Mononuclear cell (primary cell): ENCODE results near the gene GPC5. TPM values are rescaled to one million over a fixed set of nuclear protein-coding genes. Genes with fewer than 3 reads are reported as not detected.

Experiments
- H3K27me3 ChIP-seq: 2 replicates; pipeline ENCODE4 v1.6.0; 2011; ENCODE audit warnings: low read length, control low read depth; ENCODE audit not compliant: insufficient read depth
- H3K4me1 ChIP-seq: 2 replicates; pipeline ENCODE4 v1.5.1; 2011; ENCODE audit warnings: mild to moderate bottlenecking, low read length, control low read depth; ENCODE audit not compliant: insufficient read depth
- H3K4me3 ChIP-seq: 2 replicates; pipeline ENCODE4 v1.5.1; 2011; ENCODE audit warnings: mild to moderate bottlenecking, low read length, moderate library complexity
- H3K9me3 ChIP-seq: 2 replicates; pipeline ENCODE4 v1.5.1; 2011; ENCODE audit warnings: low read depth, mild to moderate bottlenecking, control low read depth, low read length
- total RNA-seq: library from RNA; depleted of rRNA; stranded (reverse); fragments of >200 nt; gene quantifications from one replicate; pipeline ENCODE4 v1.2.3, GENCODE V29; 2012

The GPC5 gene
- total RNA-seq, 1 donor = 0.21 TPM

DNA sequence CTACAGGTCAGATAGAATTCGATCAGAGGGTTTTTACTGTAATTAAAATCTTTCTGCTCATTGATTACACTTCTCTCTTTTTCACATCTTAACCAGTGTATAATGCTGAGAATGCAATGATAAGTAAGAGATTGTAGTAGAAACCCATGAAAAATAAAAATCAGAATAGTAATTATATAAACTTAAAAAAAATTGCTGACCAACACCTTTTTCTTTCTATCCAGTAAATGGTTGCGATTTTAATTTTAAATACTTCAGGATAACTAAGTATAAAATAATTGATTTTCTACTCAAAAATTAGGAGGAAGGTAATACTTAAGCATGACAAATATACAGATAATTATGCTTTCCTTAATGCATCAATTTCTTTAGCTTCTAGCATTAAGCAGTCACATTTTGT, 917.6 kb downstream of the GPC5 start:
- H3K4me1 ChIP-seq = no peaks in the 10 kb centered on the region
- no peaks in the 10 kb centered on the region for H3K9me3 ChIP-seq
- no peaks in the 10 kb centered on the region for H3K27me3 ChIP-seq
- H3K4me3 ChIP-seq = no peak overlapping the region

DNA sequence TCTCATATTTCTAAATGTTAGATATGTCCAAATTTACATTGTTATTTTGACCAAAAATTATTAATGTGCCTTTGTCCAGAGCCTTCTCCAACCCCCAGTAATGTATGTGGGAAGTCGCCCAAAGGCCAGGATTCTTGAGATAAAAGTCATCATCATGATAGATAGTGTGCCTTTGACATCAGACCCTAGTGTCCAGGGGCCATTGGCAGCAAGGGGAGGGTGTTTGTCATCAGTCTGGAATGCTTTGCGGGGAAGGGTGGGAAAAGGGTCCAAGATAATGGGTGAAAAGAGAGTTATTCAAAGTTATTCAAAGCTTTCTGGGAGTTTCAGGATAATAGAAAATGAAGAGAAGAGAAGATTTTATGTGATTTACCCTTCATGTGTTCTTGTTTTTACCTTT, 918.6 kb downstream of the GPC5 start:
- no peaks in the 10 kb centered on the region for H3K4me1 ChIP-seq
- H3K9me3 ChIP-seq = no peaks in the 10 kb centered on the region
- H3K27me3 ChIP-seq = no peaks in the 10 kb centered on the region
- no peak overlapping the region for H3K4me3 ChIP-seq

DNA sequence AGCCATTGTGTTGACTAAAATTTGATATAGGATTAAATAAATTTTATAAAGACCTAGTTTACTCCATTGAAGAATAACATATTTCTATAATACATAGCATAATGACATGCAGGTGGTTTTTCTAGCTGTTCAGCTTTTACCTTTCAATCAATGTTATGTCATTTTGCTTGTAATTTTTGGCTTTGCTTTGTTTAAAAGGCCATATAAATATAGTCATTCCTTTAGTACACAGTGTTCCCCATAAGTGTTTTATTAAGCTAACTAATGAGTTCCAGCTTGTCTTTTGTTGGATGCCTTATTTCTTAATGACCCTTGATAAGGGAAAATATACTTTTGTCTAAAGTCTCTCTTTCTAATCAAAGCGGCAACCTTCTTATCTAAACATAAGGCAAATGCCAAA, 921.9 kb downstream of the GPC5 start:
- H3K27me3 ChIP-seq = no peaks in the 10 kb centered on the region
- no peaks in the 10 kb centered on the region for H3K4me1 ChIP-seq
- no peaks in the 10 kb centered on the region for H3K9me3 ChIP-seq
- no peak overlapping the region for H3K4me3 ChIP-seq

DNA sequence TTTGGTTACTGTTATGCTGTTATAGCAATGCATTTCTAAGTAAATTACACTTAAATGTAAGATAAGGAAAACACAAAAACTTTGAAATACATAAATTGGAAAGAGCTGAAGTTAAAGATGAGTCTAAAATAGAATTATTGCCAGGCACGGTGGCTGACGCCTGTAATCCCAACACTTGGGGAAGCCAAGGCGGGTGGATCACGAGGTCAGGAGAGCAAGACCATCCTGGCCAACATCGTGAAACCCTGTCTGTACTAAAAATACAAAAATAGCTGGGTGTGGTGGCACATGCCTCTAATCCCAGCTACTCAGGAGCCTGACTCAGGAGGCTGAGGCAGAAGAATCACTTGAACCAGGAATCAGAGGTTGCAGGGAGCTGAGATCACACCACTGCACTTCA, 922.8 kb downstream of the GPC5 start:
- Histone ChIP-seq H3K27me3 (no peaks in the 10 kb centered on the region), H3K4me1 (no peaks in the 10 kb centered on the region), H3K4me3 (no peak overlapping the region), H3K9me3 (no peaks in the 10 kb centered on the region)

DNA sequence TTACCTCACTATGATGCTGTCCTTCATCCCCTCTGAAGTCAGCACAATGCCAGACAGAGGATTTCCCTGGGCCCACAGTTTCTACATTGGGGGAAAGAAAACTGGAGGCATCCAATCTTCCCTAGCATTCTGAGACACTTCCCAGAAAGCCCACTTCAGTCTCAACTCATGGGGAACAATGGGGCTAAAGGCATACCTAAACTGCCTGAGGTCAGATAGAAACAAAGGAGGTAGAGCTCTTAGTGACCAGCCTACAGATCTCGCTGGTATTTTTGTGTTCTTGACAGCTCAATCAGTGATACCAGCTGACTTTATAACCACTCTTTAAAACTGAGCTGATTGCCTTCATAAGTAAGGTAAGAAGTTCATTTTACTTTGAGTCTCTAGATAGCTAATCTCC, 947.2 kb downstream of the GPC5 start:
- Histone ChIP-seq H3K4me1 (no peaks in the 10 kb centered on the region), H3K27me3 (no peaks in the 10 kb centered on the region)

DNA sequence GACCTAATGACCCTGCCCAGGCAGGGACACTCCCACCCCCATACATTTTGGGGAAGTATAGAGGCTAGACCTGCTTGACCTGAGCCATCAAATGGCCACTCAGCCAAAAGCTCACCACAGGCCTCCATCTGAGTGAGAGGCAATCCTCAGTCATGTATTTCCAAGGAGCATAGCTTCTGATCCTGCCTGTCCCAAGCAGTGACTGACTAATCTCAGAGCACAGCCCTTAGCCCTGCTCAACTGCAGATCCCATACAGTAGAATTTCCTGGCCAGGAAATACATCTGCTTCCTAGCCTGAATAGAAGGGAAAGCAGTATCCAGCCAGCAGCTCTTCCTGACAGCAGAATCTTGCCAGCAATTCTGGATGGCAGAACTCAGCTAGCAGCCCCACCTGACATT, 947.6 kb downstream of the GPC5 start:
- Histone ChIP-seq H3K4me1 (no peaks in the 10 kb centered on the region), H3K4me3 (no peak overlapping the region), H3K27me3 (no peaks in the 10 kb centered on the region), H3K9me3 (peaks cover 5% of the 10 kb centered on the region)

More for the DNA sequence above, 947.2 kb downstream of the GPC5 start:
- Histone ChIP-seq H3K4me3 (no peak overlapping the region), H3K9me3 (peaks cover 5% of the 10 kb centered on the region)

DNA sequence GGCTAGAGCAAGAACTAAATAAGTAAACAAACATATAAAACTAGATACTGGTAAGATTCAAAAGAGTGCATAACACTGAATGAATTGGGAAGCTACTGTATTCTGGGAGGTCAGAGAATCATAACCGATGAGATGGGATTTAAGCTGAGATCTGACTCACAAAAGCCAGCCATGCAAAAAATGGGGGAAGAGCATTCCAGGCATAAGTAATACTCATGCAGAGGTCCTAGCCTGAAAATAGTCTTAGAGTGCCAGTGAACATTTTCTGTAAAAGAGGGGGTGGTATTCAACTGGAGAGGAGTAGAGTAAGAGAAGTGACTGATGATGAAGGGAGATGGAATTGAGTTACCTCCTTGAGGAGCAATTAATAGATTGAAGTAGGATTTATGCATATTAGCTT, 956.2 kb downstream of the GPC5 start:
- no peaks in the 10 kb centered on the region for H3K27me3 ChIP-seq
- H3K4me3 ChIP-seq = no peak overlapping the region
- H3K9me3 ChIP-seq = peaks cover 4% of the 10 kb centered on the region
- H3K4me1 ChIP-seq = no peaks in the 10 kb centered on the region

DNA sequence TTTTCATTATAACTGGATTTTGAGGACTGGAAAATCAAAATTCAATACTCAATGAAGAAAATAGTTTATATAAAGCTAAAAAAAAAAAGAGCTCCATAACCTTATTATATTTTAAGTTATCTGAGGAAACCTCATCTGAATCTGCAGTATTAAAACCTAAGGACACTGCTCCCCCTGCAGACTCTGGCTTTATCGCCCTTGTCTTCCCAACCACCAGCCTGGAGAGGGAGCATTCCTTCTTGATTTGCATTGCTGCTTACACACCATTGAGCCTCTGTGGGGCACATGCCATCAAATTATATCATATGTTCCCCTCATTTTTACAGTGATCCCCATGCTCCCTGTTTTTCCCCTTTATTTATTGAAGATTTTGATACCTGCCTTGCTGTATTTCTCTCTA, 956.8 kb downstream of the GPC5 start:
- H3K4me1 ChIP-seq = no peaks in the 10 kb centered on the region
- H3K27me3 ChIP-seq = no peaks in the 10 kb centered on the region
- peaks cover 4% of the 10 kb centered on the region for H3K9me3 ChIP-seq
- H3K4me3 ChIP-seq = no peak overlapping the region

DNA sequence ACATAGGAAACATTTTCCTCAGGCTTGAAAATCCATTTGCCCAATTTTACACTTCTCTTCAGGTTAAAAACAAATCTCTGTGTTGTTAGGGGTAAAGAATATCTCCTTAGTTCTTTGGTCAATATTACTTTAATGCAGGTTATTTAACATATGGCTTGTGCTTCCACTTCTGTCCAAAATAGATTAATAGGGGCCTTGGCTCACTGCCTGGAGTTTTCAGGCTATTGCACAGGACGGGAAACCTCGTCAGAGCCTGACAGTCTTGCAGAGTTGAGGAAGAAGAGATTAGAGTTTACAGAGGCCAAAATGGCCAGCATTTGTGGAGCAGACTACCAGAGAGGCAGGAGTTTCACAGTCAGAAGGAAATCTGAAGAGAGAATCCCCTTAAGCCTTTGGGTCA, 964.3 kb downstream of the GPC5 start:
- H3K4me3 ChIP-seq = no peak overlapping the region
- H3K9me3 ChIP-seq = no peaks in the 10 kb centered on the region
- H3K4me1 ChIP-seq = no peaks in the 10 kb centered on the region
- H3K27me3 ChIP-seq = no peaks in the 10 kb centered on the region

DNA sequence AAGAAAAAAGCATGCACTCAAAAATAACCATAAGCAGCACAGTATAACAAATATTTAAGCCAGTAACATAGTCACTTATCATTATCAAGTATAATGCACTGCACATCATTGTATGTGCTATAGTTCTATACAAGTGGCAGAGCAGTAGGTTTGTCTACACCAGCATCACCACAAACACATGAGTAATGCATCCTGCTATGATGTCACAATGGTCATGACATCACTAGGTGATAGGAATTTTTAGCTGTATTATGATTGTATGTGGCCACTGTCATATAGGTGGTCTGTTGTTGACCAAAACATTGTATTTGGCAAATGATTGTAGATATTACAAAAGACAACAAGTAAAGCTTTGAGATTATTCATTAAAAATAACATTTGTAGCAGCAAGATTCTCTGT, 967.5 kb downstream of the GPC5 start:
- H3K27me3 ChIP-seq = no peaks in the 10 kb centered on the region
- no peaks in the 10 kb centered on the region for H3K9me3 ChIP-seq
- H3K4me3 ChIP-seq = no peak overlapping the region
- no peaks in the 10 kb centered on the region for H3K4me1 ChIP-seq

DNA sequence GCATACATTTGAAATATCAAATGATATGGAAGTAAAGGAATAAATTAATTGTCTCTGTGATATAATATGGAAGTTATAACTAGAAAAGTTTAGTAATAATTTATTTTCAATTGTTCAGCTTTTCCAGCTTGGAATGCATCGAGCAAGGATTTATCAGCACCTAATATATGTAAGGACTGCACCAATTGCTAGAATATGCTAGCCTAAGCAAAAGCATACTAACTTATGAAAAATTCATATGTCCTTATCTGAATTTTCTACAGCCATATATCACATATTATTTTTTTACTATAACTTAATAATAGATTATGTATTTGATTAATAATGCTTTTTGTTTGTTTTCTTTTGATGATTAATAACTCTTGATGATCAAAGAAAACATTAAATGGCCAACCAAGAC, 979.0 kb downstream of the GPC5 start:
- H3K9me3 ChIP-seq = peaks cover 4% of the 10 kb centered on the region

DNA sequence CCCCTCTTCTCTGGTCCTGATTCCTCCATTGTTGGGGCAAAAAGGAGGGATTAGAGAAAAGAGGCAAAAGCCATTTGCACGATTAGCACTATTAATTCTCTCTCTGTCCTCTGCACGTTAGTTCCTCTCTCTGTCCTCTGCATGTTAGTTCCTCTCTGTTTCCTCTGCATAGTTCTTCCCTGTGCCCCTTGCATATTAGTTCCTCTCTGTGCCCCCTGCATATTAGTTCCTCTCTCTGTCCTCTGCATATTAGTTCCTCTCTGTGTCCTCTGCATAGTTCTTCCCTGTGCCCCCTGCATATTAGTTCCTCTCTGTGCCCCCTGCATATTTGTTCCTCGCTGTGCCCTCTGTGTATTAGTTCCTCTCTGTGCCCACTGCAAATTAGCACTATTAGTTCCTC, 981.0 kb downstream of the GPC5 start:
- Histone ChIP-seq H3K4me3 (no peak overlapping the region), H3K9me3 (peaks cover 4% of the 10 kb centered on the region), H3K27me3 (no peaks in the 10 kb centered on the region), H3K4me1 (no peaks in the 10 kb centered on the region)

More for the DNA sequence above, 979.0 kb downstream of the GPC5 start:
- Histone ChIP-seq H3K4me3 (no peak overlapping the region), H3K4me1 (no peaks in the 10 kb centered on the region), H3K27me3 (no peaks in the 10 kb centered on the region)

DNA sequence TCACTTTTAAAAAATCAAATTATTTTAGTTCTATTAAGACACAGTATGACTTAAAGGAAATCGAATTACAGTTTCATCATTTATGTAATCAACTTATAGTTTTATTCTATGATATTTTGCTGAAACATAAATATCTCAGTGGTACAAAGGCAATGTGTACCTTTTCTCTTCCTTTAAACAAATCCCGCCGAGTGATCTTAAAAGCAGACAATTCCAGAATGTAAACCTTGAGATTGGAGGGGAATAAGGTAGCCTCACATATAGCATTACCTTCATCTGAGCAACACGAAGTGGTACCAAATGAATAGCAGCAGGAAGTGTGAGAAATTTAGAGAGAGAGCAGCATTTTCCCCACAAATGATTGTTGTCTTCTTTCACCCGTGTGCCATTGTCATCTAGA, 986.0 kb downstream of the GPC5 start:
- H3K27me3 ChIP-seq = no peaks in the 10 kb centered on the region
- H3K4me3 ChIP-seq = no peak overlapping the region
- no peaks in the 10 kb centered on the region for H3K4me1 ChIP-seq
- H3K9me3 ChIP-seq = peaks cover 4% of the 10 kb centered on the region

DNA sequence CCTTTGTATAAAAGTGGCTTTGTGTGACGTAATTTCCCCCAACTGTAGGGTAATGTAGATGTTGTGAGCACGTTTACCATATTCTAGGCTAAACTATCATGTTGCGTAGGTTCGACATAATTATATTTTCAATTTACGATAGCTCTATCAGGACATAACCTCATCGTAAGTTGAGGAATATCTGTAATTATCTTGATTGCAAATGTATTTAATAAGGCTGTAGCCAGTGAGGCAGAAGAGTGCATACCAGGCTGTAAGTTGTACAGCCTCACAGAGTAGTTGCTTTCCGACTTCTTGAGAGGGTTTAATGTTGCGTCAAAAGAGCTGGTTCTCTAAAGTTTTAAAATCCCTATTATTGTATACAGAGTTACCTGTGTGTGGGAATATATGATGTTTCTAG, 988.8 kb downstream of the GPC5 start:
- no peaks in the 10 kb centered on the region for H3K4me1 ChIP-seq
- no peak overlapping the region for H3K4me3 ChIP-seq
- peaks cover 4% of the 10 kb centered on the region for H3K9me3 ChIP-seq
- no peaks in the 10 kb centered on the region for H3K27me3 ChIP-seq

DNA sequence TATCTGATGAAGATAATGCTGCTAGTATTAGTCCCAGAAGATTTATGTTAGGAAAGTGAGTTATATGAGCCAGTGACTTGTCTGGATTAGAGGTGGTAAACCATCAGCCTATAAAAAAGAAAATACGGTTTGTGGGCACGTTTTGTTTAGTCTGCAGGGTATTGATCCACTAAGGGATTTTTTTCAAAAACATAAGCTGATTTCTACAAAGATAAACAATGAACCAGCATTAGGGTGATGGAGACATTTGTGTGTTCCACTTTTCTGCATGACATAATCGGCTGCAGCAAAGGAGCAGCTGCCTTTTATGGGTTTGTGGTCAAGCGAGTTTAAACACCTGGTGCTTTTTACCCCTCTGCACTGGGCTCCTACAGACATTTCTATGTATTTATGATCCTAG, 991.8 kb downstream of the GPC5 start:
- no peaks in the 10 kb centered on the region for H3K27me3 ChIP-seq
- H3K9me3 ChIP-seq = peaks cover 4% of the 10 kb centered on the region
- H3K4me1 ChIP-seq = no peaks in the 10 kb centered on the region
- no peak overlapping the region for H3K4me3 ChIP-seq

DNA sequence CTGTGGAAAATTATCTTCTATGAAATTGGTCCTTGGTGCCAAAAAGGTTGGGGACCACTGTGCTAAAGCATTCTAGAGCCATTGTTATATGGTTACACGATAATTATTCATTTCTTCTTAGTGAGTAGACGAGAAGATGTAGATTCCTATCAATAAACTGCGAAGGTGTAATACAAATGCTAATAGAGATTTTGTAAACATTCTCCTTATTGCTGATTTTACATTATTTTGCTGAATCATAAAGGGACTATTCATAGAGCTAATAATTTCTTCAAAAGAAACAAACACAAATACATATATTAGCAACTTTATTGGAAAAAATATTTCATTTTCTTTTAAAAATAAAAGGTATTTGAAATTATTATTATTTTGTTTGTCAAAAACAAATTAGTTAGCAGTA, 1005.2 kb downstream of the GPC5 start:
- Histone ChIP-seq H3K4me3 (no peak overlapping the region), H3K27me3 (no peaks in the 10 kb centered on the region), H3K4me1 (no peaks in the 10 kb centered on the region)

DNA sequence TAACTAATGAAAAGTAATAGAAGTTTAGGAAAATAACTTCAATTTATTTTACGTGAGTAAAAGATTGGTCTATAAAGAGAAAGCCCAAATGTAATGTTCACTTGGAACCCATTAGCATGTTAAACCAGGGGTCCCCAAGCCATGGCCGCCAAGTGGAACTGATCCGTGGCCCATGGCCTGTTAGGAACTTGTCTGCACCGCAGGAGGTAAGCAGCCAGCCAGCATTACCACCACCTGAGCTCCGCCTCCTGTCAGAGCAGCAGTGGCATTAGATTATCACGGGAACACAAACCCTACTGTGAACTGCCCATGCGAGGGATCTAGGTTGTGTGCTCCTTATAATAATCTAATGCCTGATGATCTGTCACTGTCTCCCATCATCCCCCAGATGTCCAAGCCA, 1009.4 kb downstream of the GPC5 start:
- Histone ChIP-seq H3K27me3 (no peaks in the 10 kb centered on the region), H3K4me3 (no peak overlapping the region), H3K4me1 (no peaks in the 10 kb centered on the region), H3K9me3 (peaks cover 4% of the 10 kb centered on the region)

More for the DNA sequence above, 1005.2 kb downstream of the GPC5 start:
- H3K9me3 ChIP-seq = no peaks in the 10 kb centered on the region
